ENCODE results near the gene MXD1.

The MXD1 gene

GRCh38 chr2:69933839-69934613 lies 19.1 kb downstream of the MXD1 start:
- no peak for TF ChIP-seq CTCF (IDR thresholded peaks at IDR 0.05; ENCODE audit: low read depth, low read length, missing control alignments)

GRCh38 chr2:69934614-69934908 lies 19.7 kb downstream of the MXD1 start:
- H3K4me3 ChIP-seq (ENCODE audit: low read depth, low read length) = no peak overlapping the region
- no peak for TF ChIP-seq CTCF (IDR thresholded peaks at IDR 0.05; ENCODE audit: low read depth, low read length, missing control alignments)
- no peak for DNase-seq (ENCODE audit: low read depth)

More at GRCh38 chr2:69933839-69934613, 19.1 kb downstream of the MXD1 start:
- no peak overlapping the region for H3K4me3 ChIP-seq (ENCODE audit: low read depth, low read length)
- DNase-seq (ENCODE audit: low read depth) = no peak

GRCh38 chr2:69935011-69935410 lies 20.1 kb downstream of the MXD1 start:
- no peak overlapping the region for H3K4me3 ChIP-seq (ENCODE audit: low read depth, low read length)
- DNase-seq (ENCODE audit: low read depth) = no peak
- no peak for TF ChIP-seq CTCF (IDR thresholded peaks at IDR 0.05; ENCODE audit: low read depth, low read length, missing control alignments)

GRCh38 chr2:69936906-69937305 lies 22.0 kb downstream of the MXD1 start:
- no peak for DNase-seq (ENCODE audit: low read depth)
- no peak for TF ChIP-seq CTCF (IDR thresholded peaks at IDR 0.05; ENCODE audit: low read depth, low read length, missing control alignments)
- no peak overlapping the region for H3K4me3 ChIP-seq (ENCODE audit: low read depth, low read length)

- no peak overlapping the region for H3K4me3 ChIP-seq (ENCODE audit: low read depth, low read length)
- DNase-seq (ENCODE audit: low read depth) = no peak
- TF ChIP-seq CTCF (IDR thresholded peaks at IDR 0.05; ENCODE audit: low read depth, low read length, missing control alignments) = no peak
Observed at GRCh38 chr2:69937968-69938367, 23.1 kb downstream of the MXD1 start.

- no peak overlapping the region for H3K4me3 ChIP-seq (ENCODE audit: low read depth, low read length)
- DNase-seq (ENCODE audit: low read depth) = no peak
- no peak for TF ChIP-seq CTCF (IDR thresholded peaks at IDR 0.05; ENCODE audit: low read depth, low read length, missing control alignments)
Observed at GRCh38 chr2:69939722-69940121, 24.8 kb downstream of the MXD1 start.

GRCh38 chr2:69940691-69941090 lies 25.8 kb downstream of the MXD1 start:
- TF ChIP-seq CTCF (IDR thresholded peaks at IDR 0.05; ENCODE audit: low read depth, low read length, missing control alignments) = no peak
- no peak overlapping the region for H3K4me3 ChIP-seq (ENCODE audit: low read depth, low read length)
- no peak for DNase-seq (ENCODE audit: low read depth)
